Mesenchymal stem cell (in vitro differentiated cells and primary cell): Measurements from ENCODE around the gene SPATS2.

Experiments
- DNase-seq: peaks from one replicate; pipeline ENCODE4 v3.0.0-alpha.2; 2013
- H2AFZ ChIP-seq: one replicate; pipeline ENCODE4 v1.6.1; 2013; ENCODE audit warnings: low read depth, mild to moderate bottlenecking, control low read depth, inconsistent platforms, low read length, moderate library complexity
- H2AK5ac ChIP-seq: 2 replicates; pipeline ENCODE4 v1.6.1; 2013; ENCODE audit warnings: low read length, moderate library complexity, mild to moderate bottlenecking, inconsistent platforms; ENCODE audit not compliant: severe bottlenecking
- H2BK120ac ChIP-seq: one replicate; pipeline ENCODE4 v1.6.1; 2013; ENCODE audit warnings: low read depth, mild to moderate bottlenecking, inconsistent platforms, low read length, moderate library complexity
- H2BK12ac ChIP-seq, 2 experiments: one replicate each; pipeline ENCODE4 v1.6.1; 2013; ENCODE audit warnings: inconsistent platforms in 2 of 2, low read length in 2 of 2, mild to moderate bottlenecking in 2 of 2, moderate library complexity in 2 of 2, control low read depth in 1 of 2
- H2BK15ac ChIP-seq: one replicate; pipeline ENCODE4 v1.6.1; 2013; ENCODE audit warnings: mild to moderate bottlenecking, low read depth, inconsistent platforms; ENCODE audit not compliant: poor library complexity, severe bottlenecking
- H2BK5ac ChIP-seq: 2 replicates; pipeline ENCODE4 v1.6.1; 2013; ENCODE audit warnings: low read depth, mild to moderate bottlenecking, low read length, control low read depth, inconsistent platforms; ENCODE audit not compliant: poor library complexity, severe bottlenecking
- H3K14ac ChIP-seq, 2 experiments: one replicate each; pipeline ENCODE4 v1.6.1; 2013; ENCODE audit warnings: inconsistent platforms in 2 of 2, low read length in 2 of 2, control low read depth in 1 of 2, mild to moderate bottlenecking in 1 of 2, moderate library complexity in 1 of 2
- H3K18ac ChIP-seq, 2 experiments: one replicate each; pipeline ENCODE4 v1.6.1; 2013; ENCODE audit warnings: inconsistent platforms in 2 of 2, low read length in 2 of 2, control low read depth in 1 of 2, low read depth in 1 of 2, mild to moderate bottlenecking in 1 of 2
- H3K23ac ChIP-seq, 2 experiments: one replicate each; pipeline ENCODE4 v1.6.1; 2013; ENCODE audit warnings: inconsistent platforms in 2 of 2, low read length in 2 of 2, mild to moderate bottlenecking in 2 of 2, moderate library complexity in 2 of 2, control low read depth in 1 of 2
- H3K27ac ChIP-seq: 2 replicates; pipeline ENCODE4 v1.5.1; 2013; ENCODE audit warnings: mild to moderate bottlenecking, moderate library complexity, low read length, control low read depth, inconsistent platforms; ENCODE audit not compliant: poor library complexity, severe bottlenecking
- H3K27me3 ChIP-seq, 2 experiments: 2 replicates each; pipeline versions ENCODE4 v1.6.1 to v1.7.0; 2013; ENCODE audit warnings: low read length in 2 of 2, mild to moderate bottlenecking in 2 of 2, moderate library complexity in 2 of 2, control low read depth in 1 of 2, inconsistent platforms in 1 of 2; ENCODE audit not compliant: control insufficient read depth in 1 of 2, insufficient read depth in 1 of 2
- H3K36me3 ChIP-seq, 2 experiments: 2 replicates each; pipeline versions ENCODE4 v1.6.1 to v1.7.0; 2013; ENCODE audit warnings: low read length in 2 of 2, control low read depth in 1 of 2, inconsistent platforms in 1 of 2, low read depth in 1 of 2, mild to moderate bottlenecking in 1 of 2; ENCODE audit not compliant: insufficient read depth in 2 of 2, control insufficient read depth in 1 of 2
- H3K4ac ChIP-seq, 2 experiments: one replicate each; pipeline ENCODE4 v1.6.1; 2013; ENCODE audit warnings: inconsistent platforms in 2 of 2, low read length in 2 of 2, mild to moderate bottlenecking in 2 of 2, moderate library complexity in 2 of 2, control low read depth in 1 of 2, low read depth in 1 of 2
- H3K4me1 ChIP-seq: 2 replicates; pipeline ENCODE4 v1.6.1; 2013; ENCODE audit warnings: low read depth, low read length, control low read depth; ENCODE audit not compliant: control insufficient read depth, insufficient read depth
- H3K4me2 ChIP-seq: 2 replicates; pipeline ENCODE4 v1.6.1; 2013; ENCODE audit warnings: low read length, mild to moderate bottlenecking, inconsistent platforms; ENCODE audit not compliant: poor library complexity, severe bottlenecking
- H3K4me3 ChIP-seq, 2 experiments: 2 replicates each; pipeline versions ENCODE4 v1.5.1 to v1.7.0; 2013; ENCODE audit warnings: low read length in 2 of 2, mild to moderate bottlenecking in 2 of 2, control low read depth in 1 of 2, low read depth in 1 of 2; ENCODE audit not compliant: insufficient read depth in 1 of 2
- H3K79me1 ChIP-seq: replicated peaks from 2 replicates; pipeline ENCODE4 v1.6.1; 2013; ENCODE audit warnings: mild to moderate bottlenecking, control low read depth, low read length, inconsistent platforms; ENCODE audit not compliant: poor library complexity, severe bottlenecking
- H3K9ac ChIP-seq: 2 replicates; pipeline ENCODE4 v1.7.0; 2013; ENCODE audit warnings: mild to moderate bottlenecking, low read length, moderate library complexity
- H3K9me3 ChIP-seq: 2 replicates; pipeline ENCODE4 v1.7.0; 2013; ENCODE audit warnings: mild to moderate bottlenecking, low read length; ENCODE audit not compliant: control insufficient read depth
- H4K8ac ChIP-seq: one replicate; pipeline ENCODE4 v1.6.1; 2013; ENCODE audit warnings: inconsistent platforms, mild to moderate bottlenecking, low read length, moderate library complexity
- H4K91ac ChIP-seq: one replicate; pipeline ENCODE4 v1.6.1; 2013; ENCODE audit warnings: mild to moderate bottlenecking, low read length, inconsistent platforms
- WGBS: methylation state at CpG from one replicate; pipeline ENCODE4 v1.1.7; 2013; ENCODE audit warnings: mixed read lengths; 5-methylcytosine and 5-hydroxymethylcytosine counted together

SPATS2 gene

DNA sequence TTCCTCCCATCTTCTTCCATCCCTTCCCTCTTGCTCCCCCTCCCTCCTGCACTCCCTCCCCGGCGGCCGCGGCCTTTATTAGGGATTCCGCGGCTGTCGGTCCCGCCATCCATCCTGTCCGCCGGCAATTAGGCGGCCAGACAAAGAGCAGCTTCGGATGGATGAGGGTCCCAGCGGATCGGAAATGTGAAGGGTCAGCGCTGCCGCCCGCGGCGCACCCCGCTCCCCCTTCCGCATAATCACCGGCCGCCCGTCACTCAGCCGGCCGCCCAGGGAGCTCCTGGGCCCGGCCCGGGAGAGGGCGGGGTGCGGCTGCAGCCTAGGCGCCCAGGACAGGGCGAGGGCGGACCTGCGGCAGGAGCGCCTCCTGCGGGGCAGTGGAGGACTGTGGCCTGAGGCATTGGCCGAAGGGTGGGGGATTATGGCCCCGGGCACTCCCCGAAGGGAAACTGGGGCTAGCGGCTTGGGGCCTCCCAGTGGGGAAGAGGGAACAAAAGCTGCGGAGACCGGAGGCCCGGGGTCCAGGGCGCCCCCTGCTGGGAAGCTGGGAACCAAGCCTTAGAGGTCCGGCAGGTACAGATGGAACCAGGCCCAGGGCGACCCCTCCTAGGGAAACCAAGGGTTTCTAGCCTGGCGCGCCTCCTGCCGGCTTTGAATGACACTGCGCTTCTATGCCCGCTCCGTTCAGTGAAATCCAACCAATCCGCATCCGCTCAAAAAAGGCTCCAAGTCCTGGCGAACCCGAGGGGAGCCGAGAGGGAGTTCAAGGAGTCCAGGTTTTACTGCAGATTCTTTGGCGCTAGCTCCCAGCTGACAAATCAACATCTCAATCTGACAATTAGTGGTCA, 25.0 kb upstream of the SPATS2 start:
- Histone ChIP-seq H3K79me1 (no peaks in the 10 kb centered on the region), H3K9ac (no peak overlapping the region), H3K14ac (peak overlapping the region in 1 of 2 experiments; percentile 49), H3K18ac (no peak overlapping the region), H3K23ac (peak overlapping the region in 1 of 2 experiments; percentile 73), H3K4me3 (peak overlapping the region; percentile 43 to 50), H2BK120ac (no peak overlapping the region), H3K9me3 (no peaks in the 10 kb centered on the region), H3K4ac (no peak overlapping the region), H3K36me3 (no peaks in the 10 kb centered on the region), H3K27me3 (peaks cover 95 to 96% of the 10 kb centered on the region in 2 experiments), H4K8ac (no peak overlapping the region), H2AK5ac (no peak overlapping the region), H3K27ac (no peak overlapping the region), H3K4me1 (peaks cover 55% of the 10 kb centered on the region), H3K4me2 (peak overlapping the region; percentile 63), H2BK12ac (peak overlapping the region in 1 of 2 experiments; percentile 19), H2BK5ac (no peak overlapping the region), H2BK15ac (no peak overlapping the region), H4K91ac (no peak overlapping the region), H2AFZ (peak overlapping the region; percentile 49)
- under 1% methylated on average over 47 of the region's 58 CpGs for WGBS
- peak; percentile 75 for DNase-seq

DNA sequence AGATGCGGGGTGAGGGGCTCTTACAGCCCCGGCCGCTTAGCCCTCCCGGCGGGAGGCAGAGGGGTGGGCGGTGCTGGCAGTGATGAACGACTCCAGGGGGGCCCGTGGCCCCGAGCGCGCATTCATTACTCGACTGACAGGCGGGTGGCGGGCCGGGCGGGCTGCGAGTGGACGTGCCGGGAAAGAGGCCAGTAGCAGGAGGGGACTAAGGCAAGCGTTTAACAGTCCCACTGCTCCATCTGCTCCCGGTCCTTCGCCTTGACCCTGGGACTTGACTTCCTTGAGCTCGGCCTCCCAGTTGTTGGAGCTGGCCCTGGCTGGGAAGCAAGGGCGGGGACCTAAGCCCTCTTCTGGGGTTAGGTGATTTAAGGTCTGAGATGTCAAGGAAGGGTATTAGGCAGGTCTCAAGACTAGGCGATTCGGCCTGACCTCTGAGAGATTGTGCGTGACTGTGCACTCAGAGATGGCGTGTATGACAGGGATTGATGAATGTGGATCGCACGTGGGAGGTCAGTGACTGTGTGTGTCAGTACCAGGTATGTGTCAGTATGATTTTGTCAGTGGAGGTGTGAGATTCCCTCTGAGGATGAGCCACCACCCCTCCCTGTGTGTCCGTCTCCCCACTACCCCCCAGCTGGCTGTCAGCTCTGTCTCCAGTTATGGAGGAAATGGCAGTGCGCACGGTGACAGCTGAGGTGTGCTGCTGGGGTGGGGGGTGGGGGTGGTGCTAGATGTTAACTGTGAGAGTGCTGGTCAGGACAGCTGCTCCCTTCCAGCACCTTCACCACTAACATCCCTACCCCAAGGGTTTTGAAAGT, 24.1 kb upstream of the SPATS2 start:
- DNase-seq, result no peak
- H3K9ac ChIP-seq, result no peak overlapping the region
- no peak overlapping the region for H2AFZ ChIP-seq
- 1% methylated on average over 28 of the region's 33 CpGs for WGBS
- peaks cover 59% of the 10 kb centered on the region for H3K4me1 ChIP-seq
- no peak overlapping the region for H2AK5ac ChIP-seq
- peak overlapping the region; percentile 4 to 50 for H3K4me3 ChIP-seq
- no peak overlapping the region for H4K91ac ChIP-seq
- H2BK15ac ChIP-seq, result no peak overlapping the region
- no peak overlapping the region for H2BK12ac ChIP-seq
- peaks cover 90 to 95% of the 10 kb centered on the region in 2 experiments for H3K27me3 ChIP-seq
- H3K36me3 ChIP-seq, result no peaks in the 10 kb centered on the region
- peak overlapping the region in 1 of 2 experiments; percentile 16 for H3K23ac ChIP-seq
- no peak overlapping the region for H3K4ac ChIP-seq
- H3K18ac ChIP-seq, result no peak overlapping the region
- peak overlapping the region in 1 of 2 experiments; percentile 59 for H3K14ac ChIP-seq
- no peak overlapping the region for H2BK5ac ChIP-seq
- H2BK120ac ChIP-seq, result no peak overlapping the region
- no peaks in the 10 kb centered on the region for H3K9me3 ChIP-seq
- H3K27ac ChIP-seq, result no peak overlapping the region
- H4K8ac ChIP-seq, result no peak overlapping the region
- peak overlapping the region; percentile 30 for H3K4me2 ChIP-seq
- H3K79me1 ChIP-seq, result no peaks in the 10 kb centered on the region

DNA sequence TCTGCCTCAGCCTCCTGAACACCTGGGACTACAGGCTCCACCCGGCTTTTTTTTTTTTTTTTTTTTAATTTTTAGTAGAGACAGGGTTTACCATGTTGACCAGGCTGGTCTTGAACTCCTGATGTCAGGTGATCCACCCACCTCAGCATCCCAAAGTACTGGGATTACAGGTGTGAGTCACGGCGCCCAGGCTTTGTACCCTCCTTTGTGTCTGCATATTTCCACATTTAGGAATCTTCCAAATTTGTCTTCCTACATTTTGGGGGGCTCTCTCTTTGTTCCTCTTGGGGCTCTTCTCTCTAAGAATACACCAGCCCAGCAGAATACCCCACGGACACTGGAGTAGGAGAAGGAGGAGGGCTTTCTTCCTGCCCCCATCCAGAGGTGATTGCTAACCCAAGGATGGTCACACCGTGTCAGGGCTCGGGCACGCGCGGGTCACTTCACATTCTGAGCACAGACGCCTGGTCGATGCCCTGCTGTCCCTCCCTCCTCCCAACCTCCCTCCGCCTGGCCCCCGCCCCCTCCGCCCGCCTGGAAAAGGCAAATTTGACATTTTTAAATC, 22.7 kb upstream of the SPATS2 start:
- no peaks in the 10 kb centered on the region for H3K79me1 ChIP-seq
- no peak overlapping the region for H3K27ac ChIP-seq
- H3K4ac ChIP-seq, result no peak overlapping the region
- peak overlapping the region; percentile 94 for H3K4me2 ChIP-seq
- peaks cover 59% of the 10 kb centered on the region for H3K4me1 ChIP-seq
- 3% methylated on average over 14 of the region's 15 CpGs for WGBS
- no peak overlapping the region for H4K91ac ChIP-seq
- no peak for DNase-seq
- no peak overlapping the region for H2BK5ac ChIP-seq
- H3K9me3 ChIP-seq, result no peaks in the 10 kb centered on the region
- H2BK15ac ChIP-seq, result peak overlapping the region; percentile 70
- H3K36me3 ChIP-seq, result peaks cover 0 to 6% of the 10 kb centered on the region in 2 experiments
- no peak overlapping the region for H3K23ac ChIP-seq
- no peak overlapping the region for H2BK120ac ChIP-seq
- no peak overlapping the region for H4K8ac ChIP-seq
- H3K27me3 ChIP-seq, result peaks cover 81 to 95% of the 10 kb centered on the region in 2 experiments
- H2AK5ac ChIP-seq, result no peak overlapping the region
- H3K18ac ChIP-seq, result no peak overlapping the region
- H3K9ac ChIP-seq, result no peak overlapping the region
- no peak overlapping the region for H2AFZ ChIP-seq
- H2BK12ac ChIP-seq, result no peak overlapping the region
- H3K14ac ChIP-seq, result no peak overlapping the region
- no peak overlapping the region for H3K4me3 ChIP-seq
